ENCODE results near the gene PPP2R2C. TPM values are rescaled to one million over a fixed set of nuclear protein-coding genes. Genes with fewer than 3 reads are reported as not detected.

PPP2R2C gene
- total and polyA plus RNA-seq, 10 of the 15 experiments (the other 5 are each of a cell fraction or from before 2014, with no cell fraction given): 0.13 to 0.15 TPM; not detected in 8

DNA sequence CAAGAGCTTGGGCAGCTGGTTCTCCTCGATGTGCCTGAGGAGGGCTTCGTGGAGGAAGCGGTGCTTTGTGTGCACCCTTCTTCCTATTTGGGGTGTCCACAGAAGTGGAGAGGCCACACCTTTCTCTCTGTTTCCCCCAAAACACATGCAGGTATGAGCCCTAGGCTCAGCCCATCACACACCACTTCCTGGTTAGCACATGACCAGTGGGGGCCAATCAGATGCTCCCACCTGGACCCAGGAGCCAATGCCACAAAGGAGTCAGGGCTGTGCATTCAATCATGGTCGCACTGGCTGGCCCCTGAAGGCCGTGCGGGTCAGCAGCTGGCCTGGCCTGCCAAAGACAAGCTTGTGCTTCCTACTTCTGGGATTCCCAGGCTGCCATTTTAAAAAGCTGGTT is 51.4 kb downstream of the PPP2R2C start:
- intact Hi-C loops (cut with micrococcal nuclease; ENCODE audit: unreplicated experiment): no loop called here
- in situ Hi-C loops (cut with MboI): no loop called here
- peaks cover 18% of the 10 kb centered on the region for H3K4me1 ChIP-seq (ENCODE audit: control insufficient read depth, insufficient read depth, low read length)
- no TSS peak for BruUV-seq (replicated peaks)
- WGBS (ENCODE audit: insufficient coverage, insufficient replicate concordance, low lambda C conversion rate, missing lambda C conversion rate): 68% methylated on average over 6 of the region's 6 CpGs
- ATAC-seq: no peak
- no peaks in the 10 kb centered on the region for H4K20me1 ChIP-seq (ENCODE audit: control insufficient read depth, insufficient read depth)
- SMC1A ChIA-PET (ENCODE audit: uncharacterized antibody, unreplicated experiment): no interaction called here
- DNase-seq (ENCODE audit: low read depth, low spot score): no peak
- no peaks in the 10 kb centered on the region for H3K79me2 ChIP-seq (ENCODE audit: control insufficient read depth, insufficient read depth, low read length)
- H3K9me3 ChIP-seq (replicated peaks; ENCODE audit: control insufficient read depth, insufficient read depth, low read length): no peaks in the 10 kb centered on the region; the same call in 2 of the 3 replicates
- H3K27me3 ChIP-seq (replicated peaks in 1 of 2; ENCODE audit: control insufficient read depth in 2 of 2, insufficient read depth in 2 of 2, low read length in 1 of 2): no peaks in the 10 kb centered on the region; a peak in 2 of 4 replicates
- no peak overlapping the region for H3K9ac ChIP-seq (ENCODE audit: control insufficient read depth, insufficient read depth, low read length)
- TF ChIP-seq MTA3 (IDR thresholded peaks at IDR 0.05; ENCODE audit: borderline replicate concordance, low read length) (no peak), PAX8 (IDR thresholded peaks at IDR 0.05) (no peak), MXI1 (IDR thresholded peaks at IDR 0.05; ENCODE audit: low read depth, low read length) (no peak), SREBF2 (IDR thresholded peaks at IDR 0.05; ENCODE audit: low read length) (no peak), POU2F2 (IDR thresholded peaks at IDR 0.05; ENCODE audit: borderline replicate concordance, low read depth, low read length) (no peak), USF1 (IDR thresholded peaks at IDR 0.05; ENCODE audit: borderline replicate concordance, extremely low read length, insufficient read depth, low read depth, low read length) (peak; percentile 11)
- FAIRE-seq: no peak
- no peaks in the 10 kb centered on the region for H3K36me3 ChIP-seq (ENCODE audit: control insufficient read depth in 2 of 2, insufficient read depth in 2 of 2, low read length in 1 of 2)
- RAD21 ChIA-PET (ENCODE audit: unreplicated experiment): no interaction called here
- POLR2A ChIA-PET: no interaction called here
- no peak overlapping the region for H3K4me2 ChIP-seq (ENCODE audit: control insufficient read depth, insufficient read depth)
- no peak overlapping the region for H2AFZ ChIP-seq (ENCODE audit: control insufficient read depth, low read depth, low read length)
- CTCF ChIA-PET: no interaction called here
- H3K4me3 ChIP-seq: no peak overlapping the region
- H3K27ac ChIP-seq (ENCODE audit: control insufficient read depth, insufficient read depth): no peak overlapping the region

GRCh38 chr4:6420036-6420435 is 52.4 kb downstream of the PPP2R2C start:
- no peak overlapping the region for H2AFZ ChIP-seq (ENCODE audit: control insufficient read depth, low read depth, low read length)
- BruUV-seq (replicated peaks): no TSS peak
- FAIRE-seq (no peak), DNase-seq (ENCODE audit: low read depth, low spot score) (no peak), ATAC-seq (no peak)
- no peak overlapping the region for H3K9ac ChIP-seq (ENCODE audit: control insufficient read depth, insufficient read depth, low read length)
- TF ChIP-seq SRF (IDR thresholded peaks at IDR 0.05; ENCODE audit: low read depth in 2 of 2, low read length in 2 of 2): no peak
- TF ChIP-seq, protein P1, sequence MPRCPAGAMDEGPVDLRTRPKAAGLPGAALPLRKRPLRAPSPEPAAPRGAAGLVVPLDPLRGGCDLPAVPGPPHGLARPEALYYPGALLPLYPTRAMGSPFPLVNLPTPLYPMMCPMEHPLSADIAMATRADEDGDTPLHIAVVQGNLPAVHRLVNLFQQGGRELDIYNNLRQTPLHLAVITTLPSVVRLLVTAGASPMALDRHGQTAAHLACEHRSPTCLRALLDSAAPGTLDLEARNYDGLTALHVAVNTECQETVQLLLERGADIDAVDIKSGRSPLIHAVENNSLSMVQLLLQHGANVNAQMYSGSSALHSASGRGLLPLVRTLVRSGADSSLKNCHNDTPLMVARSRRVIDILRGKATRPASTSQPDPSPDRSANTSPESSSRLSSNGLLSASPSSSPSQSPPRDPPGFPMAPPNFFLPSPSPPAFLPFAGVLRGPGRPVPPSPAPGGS (IDR thresholded peaks at IDR 0.05; ENCODE audit: borderline replicate concordance, insufficient read depth, low read depth, low read length, poor library complexity, severe bottlenecking): peak; percentile 13
- TF ChIP-seq CHD2 (IDR thresholded peaks at IDR 0.05; ENCODE audit: borderline replicate concordance, low read depth, low read length): no peak
- TF ChIP-seq MEF2A (IDR thresholded peaks at IDR 0.05; ENCODE audit: insufficient read depth, low read depth, low read length): no peak
- no peak for TF ChIP-seq ZBED1 (IDR thresholded peaks at IDR 0.05; ENCODE audit: borderline replicate concordance)
- RAD21 ChIA-PET (ENCODE audit: unreplicated experiment): no interaction called here
- in situ Hi-C loops (cut with MboI) (no loop called here), intact Hi-C loops (cut with micrococcal nuclease; ENCODE audit: unreplicated experiment) (no loop called here)
- no peaks in the 10 kb centered on the region; the same call in 2 of the 3 replicates for H3K9me3 ChIP-seq (replicated peaks; ENCODE audit: control insufficient read depth, insufficient read depth, low read length)
- no peak overlapping the region for H3K4me2 ChIP-seq (ENCODE audit: control insufficient read depth, insufficient read depth)
- peaks cover 12% of the 10 kb centered on the region for H3K4me1 ChIP-seq (ENCODE audit: control insufficient read depth, insufficient read depth, low read length)
- WGBS (ENCODE audit: insufficient coverage, insufficient replicate concordance, low lambda C conversion rate, missing lambda C conversion rate): 32% methylated on average over 7 of the region's 7 CpGs
- H3K79me2 ChIP-seq (ENCODE audit: control insufficient read depth, insufficient read depth, low read length): no peaks in the 10 kb centered on the region
- CTCF ChIA-PET: no interaction called here
- H3K27me3 ChIP-seq (replicated peaks in 1 of 2; ENCODE audit: control insufficient read depth in 2 of 2, insufficient read depth in 2 of 2, low read length in 1 of 2): no peaks in the 10 kb centered on the region; a peak in 2 of 4 replicates
- H4K20me1 ChIP-seq (ENCODE audit: control insufficient read depth, insufficient read depth): no peaks in the 10 kb centered on the region
- H3K27ac ChIP-seq (ENCODE audit: control insufficient read depth, insufficient read depth): no peak overlapping the region
- SMC1A ChIA-PET (ENCODE audit: uncharacterized antibody, unreplicated experiment): no interaction called here
- H3K4me3 ChIP-seq: no peak overlapping the region
- POLR2A ChIA-PET: no interaction called here
- no peaks in the 10 kb centered on the region for H3K36me3 ChIP-seq (ENCODE audit: control insufficient read depth in 2 of 2, insufficient read depth in 2 of 2, low read length in 1 of 2)

All from GM12878 (cell line).